ENCODE measurements around the gene STH.

GRCh38 chr17:45967378-45967777, 31.7 kb upstream of the STH start:
- TF ChIP-seq CTCF (IDR thresholded peaks at IDR 0.05 in 8 of 11, conservative IDR thresholded peaks at IDR 0.05 in 3 of 11) (no peak), POLR2AphosphoS5 (IDR thresholded peaks at IDR 0.05) (no peak), POLR2A (IDR thresholded peaks at IDR 0.05) (no peak)
